Neuronal stem cell (in vitro differentiated cells): ENCODE results near the gene LRRN4.
A peak's percentile ranks its signal among the peaks of the same experiment; 100 is the strongest.

ENCODE experiments used
- DNase-seq: peaks from one replicate; pipeline ENCODE4 v3.0.0-alpha.2; 2013; ENCODE audit warnings: low spot score
- H2AFZ ChIP-seq: one replicate; pipeline ENCODE4 v1.6.1; 2013; ENCODE audit warnings: mild to moderate bottlenecking, low read length, inconsistent platforms
- H2AK5ac ChIP-seq: 2 replicates; pipeline ENCODE4 v1.6.1; 2013; ENCODE audit warnings: low read depth, mild to moderate bottlenecking, inconsistent platforms, low read length, moderate library complexity, mixed read lengths
- H2BK120ac ChIP-seq: 2 replicates; pipeline ENCODE4 v1.6.1; 2013; ENCODE audit warnings: low read depth, mild to moderate bottlenecking, inconsistent platforms, low read length, moderate library complexity, mixed read lengths
- H2BK12ac ChIP-seq: one replicate; pipeline ENCODE4 v1.6.1; 2013; ENCODE audit warnings: low read length, inconsistent platforms
- H2BK15ac ChIP-seq: 2 replicates; pipeline ENCODE4 v1.6.1; 2013; ENCODE audit warnings: mild to moderate bottlenecking, low read length, inconsistent platforms, mixed read lengths
- H2BK5ac ChIP-seq: one replicate; pipeline ENCODE4 v1.6.1; 2013; ENCODE audit warnings: inconsistent platforms, mild to moderate bottlenecking, low read length, moderate library complexity
- H3K14ac ChIP-seq: one replicate; pipeline ENCODE4 v1.6.1; 2013; ENCODE audit warnings: low read length, inconsistent platforms
- H3K18ac ChIP-seq: 2 replicates; pipeline ENCODE4 v1.6.1; 2013; ENCODE audit warnings: low read length, inconsistent platforms
- H3K23ac ChIP-seq: 2 replicates; pipeline ENCODE4 v1.6.1; 2013; ENCODE audit warnings: low read depth, mild to moderate bottlenecking, mixed read lengths, low read length, inconsistent platforms; ENCODE audit not compliant: poor library complexity
- H3K27ac ChIP-seq: replicated peaks from 3 replicates; pipeline ENCODE4 v1.5.1; 2013; ENCODE audit warnings: low read length, inconsistent platforms
- H3K27me3 ChIP-seq, 3 experiments: 2 replicates each; pipeline ENCODE4 v1.6.1; 2013; ENCODE audit warnings: low read length in 3 of 3, mild to moderate bottlenecking in 2 of 3, inconsistent platforms in 1 of 3, low read depth in 1 of 3, mixed read lengths in 1 of 3, moderate library complexity in 1 of 3; ENCODE audit not compliant: control insufficient read depth in 3 of 3, insufficient read depth in 3 of 3
- H3K36me3 ChIP-seq, 2 donors: replicated peaks in 1 of 2; 2 replicates each; pipeline ENCODE4 v1.6.1; 2013; ENCODE audit warnings: low read length in 2 of 2; ENCODE audit not compliant: control insufficient read depth in 2 of 2, insufficient read depth in 2 of 2
- H3K4ac ChIP-seq: 2 replicates; pipeline ENCODE4 v1.6.1; 2013; ENCODE audit warnings: inconsistent platforms, mild to moderate bottlenecking, low read length, moderate library complexity
- H3K4me1 ChIP-seq, 2 donors: 1 replicate in 1 of 2; 2 replicates in 1 of 2; pipeline ENCODE4 v1.6.1; 2013; ENCODE audit warnings: low read length in 2 of 2, low read depth in 1 of 2; ENCODE audit not compliant: control insufficient read depth in 2 of 2, insufficient read depth in 1 of 2
- H3K4me2 ChIP-seq: one replicate; pipeline ENCODE4 v1.6.1; 2013; ENCODE audit warnings: mild to moderate bottlenecking, low read length, inconsistent platforms; ENCODE audit not compliant: insufficient read depth, poor library complexity, severe bottlenecking
- H3K4me3 ChIP-seq, 2 donors: 2 replicates each; pipeline ENCODE4 v1.5.1; 2013; ENCODE audit warnings: low read length in 2 of 2, mild to moderate bottlenecking in 2 of 2, inconsistent platforms in 1 of 2, moderate library complexity in 1 of 2
- H3K79me1 ChIP-seq: one replicate; pipeline ENCODE4 v1.6.1; 2013; ENCODE audit warnings: low read depth, mild to moderate bottlenecking, inconsistent platforms, low read length, moderate library complexity
- H3K9ac ChIP-seq: one replicate; pipeline ENCODE4 v1.6.1; 2013; ENCODE audit warnings: mild to moderate bottlenecking, low read depth, low read length, inconsistent platforms; ENCODE audit not compliant: poor library complexity
- H3K9me3 ChIP-seq, 2 donors: replicated peaks in 1 of 2; 2 replicates each; pipeline versions ENCODE3 to v1.6.1; 2013; ENCODE audit warnings: low read length in 2 of 2, mild to moderate bottlenecking in 2 of 2, inconsistent platforms in 1 of 2, low read depth in 1 of 2, mixed read lengths in 1 of 2, moderate library complexity in 1 of 2; ENCODE audit not compliant: control insufficient read depth in 2 of 2, insufficient read depth in 1 of 2
- H4K8ac ChIP-seq: one replicate; pipeline ENCODE4 v1.6.1; 2013; ENCODE audit warnings: low read depth, mild to moderate bottlenecking, inconsistent platforms, low read length, moderate library complexity
- H4K91ac ChIP-seq: one replicate; pipeline ENCODE4 v1.6.1; 2013; ENCODE audit warnings: low read length, low read depth, mild to moderate bottlenecking, inconsistent platforms; ENCODE audit not compliant: poor library complexity
- WGBS, 2 donors: extraction: QIAGEN DNeasy Blood & Tissue Kit; methylation state at CpG; one replicate each; pipeline ENCODE4 v1.1.7; 2013; ENCODE audit warnings: missing lambda C conversion rate in 2 of 2, mixed read lengths in 1 of 2; ENCODE audit not compliant: insufficient read length in 2 of 2, insufficient replicate concordance in 1 of 2; ENCODE audit errors: extremely low coverage in 2 of 2; 5-methylcytosine and 5-hydroxymethylcytosine counted together

The LRRN4 gene

DNA sequence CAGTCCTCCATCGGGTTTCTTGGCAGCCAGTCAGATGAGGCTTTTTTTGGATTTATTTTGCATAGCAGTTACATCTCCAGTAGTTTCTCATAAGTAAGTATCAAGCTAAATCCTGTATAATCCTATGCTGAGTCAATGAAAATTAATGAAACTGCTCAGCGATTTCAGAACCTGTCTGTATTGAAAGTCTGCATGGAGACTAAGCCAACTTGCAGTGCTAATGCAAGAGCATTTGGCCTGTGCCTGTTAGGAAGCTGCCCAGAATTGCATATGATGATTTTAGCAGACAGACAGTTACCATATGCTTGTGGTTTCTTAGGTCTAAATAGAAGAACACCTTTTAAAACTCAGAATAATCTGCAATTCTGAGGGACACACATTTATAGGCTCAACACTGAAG, 25.2 kb upstream of the LRRN4 start:
- Histone ChIP-seq H4K8ac (no peak overlapping the region), H3K4ac (no peak overlapping the region), H3K9me3 (no peaks in the 10 kb centered on the region), H2BK5ac (no peak overlapping the region), H3K9ac (no peak overlapping the region), H3K18ac (no peak overlapping the region), H3K36me3 (no peaks in the 10 kb centered on the region), H3K27ac (no peak overlapping the region), H2BK15ac (no peak overlapping the region), H3K27me3 (peaks cover 0 to 19% (median 0%) of the 10 kb centered on the region in 3 experiments), H2BK12ac (no peak overlapping the region), H2AFZ (no peak overlapping the region), H3K4me3 (no peak overlapping the region), H2BK120ac (no peak overlapping the region), H2AK5ac (no peak overlapping the region), H3K23ac (no peak overlapping the region), H3K4me1 (no peaks in the 10 kb centered on the region), H3K14ac (no peak overlapping the region), H3K79me1 (no peaks in the 10 kb centered on the region), H3K4me2 (no peak overlapping the region), H4K91ac (no peak overlapping the region)
- no CpG with 5 or more reads among the region's 2 CpGs for WGBS, 2 donors
- no peak for DNase-seq

GRCh38 chr20:6075428-6076219, 21.8 kb upstream of the LRRN4 start:
- H3K14ac ChIP-seq: no peak overlapping the region
- no peak overlapping the region for H2BK15ac ChIP-seq
- H2BK12ac ChIP-seq: no peak overlapping the region
- H3K27ac ChIP-seq: no peak overlapping the region
- H2BK5ac ChIP-seq: no peak overlapping the region
- H2AK5ac ChIP-seq: no peak overlapping the region
- no peaks in the 10 kb centered on the region for H3K36me3 ChIP-seq
- H2BK120ac ChIP-seq: no peak overlapping the region
- H3K18ac ChIP-seq: no peak overlapping the region
- H4K91ac ChIP-seq: no peak overlapping the region
- H3K9ac ChIP-seq: no peak overlapping the region
- WGBS, 2 donors: no CpG with 5 or more reads among the region's 8 CpGs
- H3K4me2 ChIP-seq: no peak overlapping the region
- no peak for DNase-seq
- no peak overlapping the region for H3K4ac ChIP-seq
- no peak overlapping the region for H2AFZ ChIP-seq
- no peaks in the 10 kb centered on the region for H3K79me1 ChIP-seq
- no peaks in the 10 kb centered on the region for H3K9me3 ChIP-seq
- peaks cover 0 to 16% (median 0%) of the 10 kb centered on the region in 3 experiments for H3K27me3 ChIP-seq
- no peaks in the 10 kb centered on the region for H3K4me1 ChIP-seq
- no peak overlapping the region for H3K4me3 ChIP-seq
- H3K23ac ChIP-seq: no peak overlapping the region
- no peak overlapping the region for H4K8ac ChIP-seq

DNA sequence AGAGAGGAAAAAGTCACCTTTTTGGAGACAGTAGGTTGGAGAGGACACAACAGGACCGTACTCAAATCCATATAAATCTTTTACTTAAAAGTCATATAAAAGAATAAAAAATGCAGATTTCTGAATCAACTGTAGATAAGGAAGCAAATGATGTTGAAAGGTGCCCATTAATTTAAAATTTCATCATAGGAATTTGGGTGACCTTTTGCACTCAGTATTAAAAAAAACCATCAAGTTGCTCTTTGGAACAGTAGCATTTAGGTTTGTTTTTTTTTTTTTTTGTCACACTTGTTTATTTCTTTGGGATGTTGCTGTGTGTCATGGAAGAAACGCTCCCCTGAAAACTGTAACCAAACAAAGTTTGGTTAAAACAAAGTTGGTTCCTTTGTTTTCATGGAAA, 20.9 kb upstream of the LRRN4 start:
- no peak overlapping the region for H3K27ac ChIP-seq
- H2BK15ac ChIP-seq: no peak overlapping the region
- H4K91ac ChIP-seq: no peak overlapping the region
- DNase-seq: no peak
- H2AFZ ChIP-seq: no peak overlapping the region
- H2BK12ac ChIP-seq: no peak overlapping the region
- no peak overlapping the region for H2BK5ac ChIP-seq
- H3K36me3 ChIP-seq: no peaks in the 10 kb centered on the region
- no peak overlapping the region for H3K4ac ChIP-seq
- H3K18ac ChIP-seq: no peak overlapping the region
- WGBS, 2 donors: no CpG with 5 or more reads among the region's 2 CpGs
- H3K27me3 ChIP-seq: peaks cover 0 to 12% (median 0%) of the 10 kb centered on the region in 3 experiments
- no peak overlapping the region for H3K4me2 ChIP-seq
- no peak overlapping the region for H2BK120ac ChIP-seq
- H3K9ac ChIP-seq: no peak overlapping the region
- no peak overlapping the region for H3K23ac ChIP-seq
- H4K8ac ChIP-seq: no peak overlapping the region
- no peak overlapping the region for H3K4me3 ChIP-seq
- H2AK5ac ChIP-seq: no peak overlapping the region
- no peaks in the 10 kb centered on the region for H3K4me1 ChIP-seq
- H3K14ac ChIP-seq: no peak overlapping the region
- H3K9me3 ChIP-seq: no peaks in the 10 kb centered on the region
- H3K79me1 ChIP-seq: no peaks in the 10 kb centered on the region

DNA sequence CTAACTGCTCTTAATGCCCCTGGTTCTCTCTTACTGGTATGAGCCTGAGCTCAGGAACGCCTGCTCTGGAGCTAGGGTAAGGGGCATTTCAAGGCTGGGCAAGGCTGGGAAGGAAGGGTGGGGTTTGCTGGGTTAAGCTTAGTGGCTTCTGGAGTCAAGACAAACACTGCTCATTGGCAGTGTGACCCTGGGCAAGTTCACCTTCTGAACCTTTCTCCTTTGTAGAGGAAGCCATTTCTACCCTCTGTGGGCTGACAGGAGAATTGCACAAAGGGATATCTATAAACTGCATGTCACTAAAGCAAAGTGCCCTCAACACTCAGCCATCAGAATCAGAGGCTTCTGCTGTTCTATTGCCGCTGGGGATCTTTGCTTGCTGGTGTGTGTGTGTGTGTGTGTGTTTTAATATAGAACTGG, 20.3 kb upstream of the LRRN4 start:
- H2BK15ac ChIP-seq: no peak overlapping the region
- H2BK5ac ChIP-seq: no peak overlapping the region
- no peaks in the 10 kb centered on the region for H3K9me3 ChIP-seq
- H4K8ac ChIP-seq: no peak overlapping the region
- H2AFZ ChIP-seq: peak overlapping the region; percentile 25
- H3K79me1 ChIP-seq: no peaks in the 10 kb centered on the region
- no peak overlapping the region for H2BK120ac ChIP-seq
- no peak overlapping the region for H3K14ac ChIP-seq
- no peak overlapping the region for H3K4me2 ChIP-seq
- WGBS, 2 donors: no CpG with 5 or more reads among the region's 2 CpGs
- H3K23ac ChIP-seq: no peak overlapping the region
- H3K4me3 ChIP-seq: no peak overlapping the region
- H3K27me3 ChIP-seq: peaks cover 0 to 6% (median 0%) of the 10 kb centered on the region in 3 experiments
- no peaks in the 10 kb centered on the region for H3K36me3 ChIP-seq
- H3K4ac ChIP-seq: no peak overlapping the region
- H3K9ac ChIP-seq: no peak overlapping the region
- no peak overlapping the region for H3K18ac ChIP-seq
- H2AK5ac ChIP-seq: no peak overlapping the region
- no peaks in the 10 kb centered on the region for H3K4me1 ChIP-seq
- H3K27ac ChIP-seq: no peak overlapping the region
- DNase-seq: no peak
- no peak overlapping the region for H2BK12ac ChIP-seq
- H4K91ac ChIP-seq: no peak overlapping the region
